ENCODE results near the gene NCKAP1.

NCKAP1 gene

GRCh38 chr2:182950546-182950945 is 87.7 kb downstream of the NCKAP1 start:
- no peaks in the 10 kb centered on the region; the same call in 1 of the 2 replicates for H3K27me3 ChIP-seq (replicated peaks; ENCODE audit: insufficient read depth, low read length)
- H3K4me1 ChIP-seq (ENCODE audit: low read length), result peaks cover 11% of the 10 kb centered on the region
- TF ChIP-seq, protein P1, sequence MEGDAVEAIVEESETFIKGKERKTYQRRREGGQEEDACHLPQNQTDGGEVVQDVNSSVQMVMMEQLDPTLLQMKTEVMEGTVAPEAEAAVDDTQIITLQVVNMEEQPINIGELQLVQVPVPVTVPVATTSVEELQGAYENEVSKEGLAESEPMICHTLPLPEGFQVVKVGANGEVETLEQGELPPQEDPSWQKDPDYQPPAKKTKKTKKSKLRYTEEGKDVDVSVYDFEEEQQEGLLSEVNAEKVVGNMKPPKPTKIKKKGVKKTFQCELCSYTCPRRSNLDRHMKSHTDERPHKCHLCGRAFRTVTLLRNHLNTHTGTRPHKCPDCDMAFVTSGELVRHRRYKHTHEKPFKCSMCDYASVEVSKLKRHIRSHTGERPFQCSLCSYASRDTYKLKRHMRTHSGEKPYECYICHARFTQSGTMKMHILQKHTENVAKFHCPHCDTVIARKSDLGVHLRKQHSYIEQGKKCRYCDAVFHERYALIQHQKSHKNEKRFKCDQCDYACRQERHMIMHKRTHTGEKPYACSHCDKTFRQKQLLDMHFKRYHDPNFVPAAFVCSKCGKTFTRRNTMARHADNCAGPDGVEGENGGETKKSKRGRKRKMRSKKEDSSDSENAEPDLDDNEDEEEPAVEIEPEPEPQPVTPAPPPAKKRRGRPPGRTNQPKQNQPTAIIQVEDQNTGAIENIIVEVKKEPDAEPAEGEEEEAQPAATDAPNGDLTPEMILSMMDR (IDR thresholded peaks at IDR 0.05; ENCODE audit: low read length), result no peak
- TF ChIP-seq EZH2 (optimal IDR thresholded peaks at IDR 0.05; ENCODE audit: low read depth, low read length), result no peak
- no peak for TF ChIP-seq EZH2phosphoT487 (IDR thresholded peaks at IDR 0.05; ENCODE audit: low read length)
- H3K4me2 ChIP-seq (ENCODE audit: low read depth, low read length), result no peak overlapping the region
- no peak overlapping the region for H3K27ac ChIP-seq (ENCODE audit: low read length)
- H3K9me2 ChIP-seq (replicated peaks; ENCODE audit: insufficient read depth, low read length), result no peaks in the 10 kb centered on the region
- H3K79me2 ChIP-seq (ENCODE audit: low read length), result no peaks in the 10 kb centered on the region
- no peak for DNase-seq
- H2AFZ ChIP-seq (ENCODE audit: low read length), result no peak overlapping the region
- H3K36me3 ChIP-seq (replicated peaks; ENCODE audit: insufficient read depth, low read length), result no peaks in the 10 kb centered on the region
- H3F3A ChIP-seq (ENCODE audit: insufficient read depth, low read length), result peaks cover 11% of the 10 kb centered on the region; the same call in 1 of the 2 replicates
- no peak overlapping the region for H3K9ac ChIP-seq (ENCODE audit: low read length)
- no peaks in the 10 kb centered on the region for H4K20me1 ChIP-seq (ENCODE audit: insufficient read depth, low read length)
- H3K9me3 ChIP-seq (replicated peaks; ENCODE audit: insufficient read depth, low read length), result no peaks in the 10 kb centered on the region
- H3K4me3 ChIP-seq (ENCODE audit: low read length), result no peak overlapping the region

GRCh38 chr2:182949572-182950189 is 88.6 kb downstream of the NCKAP1 start:
- Histone ChIP-seq H3K9me3 (replicated peaks; ENCODE audit: insufficient read depth, low read length) (no peaks in the 10 kb centered on the region), H3F3A (ENCODE audit: insufficient read depth, low read length) (peaks cover 11% of the 10 kb centered on the region; the same call in 1 of the 2 replicates), H2AFZ (ENCODE audit: low read length) (no peak overlapping the region), H3K27ac (ENCODE audit: low read length) (no peak overlapping the region), H3K79me2 (ENCODE audit: low read length) (no peaks in the 10 kb centered on the region), H4K20me1 (ENCODE audit: insufficient read depth, low read length) (no peaks in the 10 kb centered on the region), H3K4me3 (ENCODE audit: low read length) (no peak overlapping the region), H3K9ac (ENCODE audit: low read length) (no peak overlapping the region), H3K27me3 (replicated peaks; ENCODE audit: insufficient read depth, low read length) (no peaks in the 10 kb centered on the region; the same call in 1 of the 2 replicates), H3K4me2 (ENCODE audit: low read depth, low read length) (no peak overlapping the region), H3K36me3 (replicated peaks; ENCODE audit: insufficient read depth, low read length) (no peaks in the 10 kb centered on the region), H3K4me1 (ENCODE audit: low read length) (peaks cover 11% of the 10 kb centered on the region), H3K9me2 (replicated peaks; ENCODE audit: insufficient read depth, low read length) (no peaks in the 10 kb centered on the region)
- TF ChIP-seq EZH2phosphoT487 (IDR thresholded peaks at IDR 0.05; ENCODE audit: low read length) (no peak), EZH2 (optimal IDR thresholded peaks at IDR 0.05; ENCODE audit: low read depth, low read length) (no peak)
- TF ChIP-seq, protein P1 (IDR thresholded peaks at IDR 0.05; ENCODE audit: low read length), result no peak
- DNase-seq, result no peak

DNA sequence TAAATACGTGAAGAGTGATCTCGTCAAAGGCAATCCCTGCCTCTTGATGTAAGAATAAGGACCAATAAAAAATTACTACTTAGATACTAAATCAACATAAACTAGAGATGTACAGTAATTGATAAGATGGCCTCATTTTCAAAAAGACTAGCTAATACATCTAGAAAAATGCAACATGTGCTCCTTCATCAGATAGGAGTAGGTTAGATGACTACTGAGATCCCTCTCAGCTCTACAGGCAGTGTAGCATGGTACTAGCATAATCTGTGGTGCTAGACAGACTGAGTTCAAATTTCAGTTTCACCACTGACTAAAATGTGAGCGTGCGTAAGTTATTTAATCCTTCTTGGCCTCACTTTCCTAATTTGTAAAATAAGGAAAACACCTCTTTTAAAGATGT is 89.2 kb downstream of the NCKAP1 start:
- Histone ChIP-seq H3K4me1 (ENCODE audit: low read length) (peaks cover 11% of the 10 kb centered on the region), H3K27me3 (replicated peaks; ENCODE audit: insufficient read depth, low read length) (no peaks in the 10 kb centered on the region; the same call in 1 of the 2 replicates), H3K9me3 (replicated peaks; ENCODE audit: insufficient read depth, low read length) (no peaks in the 10 kb centered on the region; the same call in 1 of the 2 replicates), H3K9me2 (replicated peaks; ENCODE audit: insufficient read depth, low read length) (no peaks in the 10 kb centered on the region), H2AFZ (ENCODE audit: low read length) (no peak overlapping the region), H3K27ac (ENCODE audit: low read length) (no peak overlapping the region), H3K79me2 (ENCODE audit: low read length) (no peaks in the 10 kb centered on the region), H3F3A (ENCODE audit: insufficient read depth, low read length) (peaks cover 11% of the 10 kb centered on the region; the same call in 1 of the 2 replicates), H3K4me2 (ENCODE audit: low read depth, low read length) (no peak overlapping the region), H3K4me3 (ENCODE audit: low read length) (no peak overlapping the region), H4K20me1 (ENCODE audit: insufficient read depth, low read length) (no peaks in the 10 kb centered on the region), H3K9ac (ENCODE audit: low read length) (no peak overlapping the region), H3K36me3 (replicated peaks; ENCODE audit: insufficient read depth, low read length) (no peaks in the 10 kb centered on the region)
- TF ChIP-seq EZH2 (optimal IDR thresholded peaks at IDR 0.05; ENCODE audit: low read depth, low read length) (no peak), EZH2phosphoT487 (IDR thresholded peaks at IDR 0.05; ENCODE audit: low read length) (no peak)
- TF ChIP-seq, protein P1 (IDR thresholded peaks at IDR 0.05; ENCODE audit: low read length), result no peak
- no peak for DNase-seq

All from MM.1S (cell line).